ENCODE results near the gene C9orf50.

The C9orf50 gene

GRCh38 chr9:129580211-129580915 is 40.5 kb downstream of the C9orf50 start:
- H3K9me3 ChIP-seq (ENCODE audit: control insufficient read depth, low read length), result no peaks in the 10 kb centered on the region
- H3K4me1 ChIP-seq (ENCODE audit: control insufficient read depth, insufficient read depth, low read length), result peaks cover 6% of the 10 kb centered on the region
- H3K36me3 ChIP-seq (ENCODE audit: control insufficient read depth, insufficient read depth, low read length), result no peaks in the 10 kb centered on the region
- H3K27ac ChIP-seq (ENCODE audit: insufficient read depth, low read depth, low read length, poor library complexity, severe bottlenecking), result no peak overlapping the region
- no peak overlapping the region for H3K4me3 ChIP-seq (ENCODE audit: insufficient read depth, low read depth, low read length)
- WGBS, 2 experiments, result 90 to 92% methylated on average over 11 of the region's 11 CpGs
- H3K27me3 ChIP-seq (ENCODE audit: control insufficient read depth, insufficient read depth, low read length, poor library complexity, severe bottlenecking), result no peaks in the 10 kb centered on the region

- Histone ChIP-seq H3K27me3 (ENCODE audit: control insufficient read depth, insufficient read depth, low read length, poor library complexity, severe bottlenecking) (no peaks in the 10 kb centered on the region), H3K9me3 (ENCODE audit: control insufficient read depth, low read length) (no peaks in the 10 kb centered on the region), H3K4me1 (ENCODE audit: control insufficient read depth, insufficient read depth, low read length) (peaks cover 6% of the 10 kb centered on the region), H3K4me3 (ENCODE audit: insufficient read depth, low read depth, low read length) (no peak overlapping the region), H3K27ac (ENCODE audit: insufficient read depth, low read depth, low read length, poor library complexity, severe bottlenecking) (no peak overlapping the region), H3K36me3 (ENCODE audit: control insufficient read depth, insufficient read depth, low read length) (no peaks in the 10 kb centered on the region)
- 92 to 93% methylated on average over 3 of the region's 3 CpGs for WGBS, 2 experiments
These were observed 41.6 kb downstream of the C9orf50 start for GRCh38 chr9:129579294-129579693.

- H3K9me3 ChIP-seq (ENCODE audit: control insufficient read depth, low read length), result no peaks in the 10 kb centered on the region
- no peak overlapping the region for H3K27ac ChIP-seq (ENCODE audit: insufficient read depth, low read depth, low read length, poor library complexity, severe bottlenecking)
- H3K4me1 ChIP-seq (ENCODE audit: control insufficient read depth, insufficient read depth, low read length), result peaks cover 6% of the 10 kb centered on the region
- WGBS, 2 experiments, result 90 to 92% methylated on average over 34 of the region's 34 CpGs
- H3K36me3 ChIP-seq (ENCODE audit: control insufficient read depth, insufficient read depth, low read length), result no peaks in the 10 kb centered on the region
- H3K27me3 ChIP-seq (ENCODE audit: control insufficient read depth, insufficient read depth, low read length, poor library complexity, severe bottlenecking), result no peaks in the 10 kb centered on the region
- H3K4me3 ChIP-seq (ENCODE audit: insufficient read depth, low read depth, low read length), result no peak overlapping the region
These were observed 44.1 kb downstream of the C9orf50 start for GRCh38 chr9:129576546-129577543.

GRCh38 chr9:129575818-129576217 is 45.1 kb downstream of the C9orf50 start:
- WGBS, 2 experiments, result 77 to 78% methylated on average over 9 of the region's 9 CpGs
- Histone ChIP-seq H3K4me1 (ENCODE audit: control insufficient read depth, insufficient read depth, low read length) (peaks cover 10% of the 10 kb centered on the region), H3K27ac (ENCODE audit: insufficient read depth, low read depth, low read length, poor library complexity, severe bottlenecking) (no peak overlapping the region), H3K36me3 (ENCODE audit: control insufficient read depth, insufficient read depth, low read length) (no peaks in the 10 kb centered on the region), H3K27me3 (ENCODE audit: control insufficient read depth, insufficient read depth, low read length, poor library complexity, severe bottlenecking) (no peaks in the 10 kb centered on the region), H3K4me3 (ENCODE audit: insufficient read depth, low read depth, low read length) (no peak overlapping the region), H3K9me3 (ENCODE audit: control insufficient read depth, low read length) (no peaks in the 10 kb centered on the region)

- 93 to 95% methylated on average over 13 of the region's 13 CpGs for WGBS, 2 experiments
- Histone ChIP-seq H3K27ac (ENCODE audit: insufficient read depth, low read depth, low read length, poor library complexity, severe bottlenecking) (no peak overlapping the region), H3K9me3 (ENCODE audit: control insufficient read depth, low read length) (no peaks in the 10 kb centered on the region)
These were observed 45.9 kb downstream of the C9orf50 start for GRCh38 chr9:129574911-129575585.

GRCh38 chr9:129573977-129574376 is 46.9 kb downstream of the C9orf50 start:
- Histone ChIP-seq H3K27ac (ENCODE audit: insufficient read depth, low read depth, low read length, poor library complexity, severe bottlenecking) (no peak overlapping the region), H3K9me3 (ENCODE audit: control insufficient read depth, low read length) (no peaks in the 10 kb centered on the region), H3K27me3 (ENCODE audit: control insufficient read depth, insufficient read depth, low read length, poor library complexity, severe bottlenecking) (no peaks in the 10 kb centered on the region), H3K4me3 (ENCODE audit: insufficient read depth, low read depth, low read length) (no peak overlapping the region), H3K36me3 (ENCODE audit: control insufficient read depth, insufficient read depth, low read length) (no peaks in the 10 kb centered on the region), H3K4me1 (ENCODE audit: control insufficient read depth, insufficient read depth, low read length) (peaks cover 27% of the 10 kb centered on the region)
- 94 to 97% methylated on average over 5 of the region's 5 CpGs for WGBS, 2 experiments

More at GRCh38 chr9:129574911-129575585, 45.9 kb downstream of the C9orf50 start:
- no peaks in the 10 kb centered on the region for H3K27me3 ChIP-seq (ENCODE audit: control insufficient read depth, insufficient read depth, low read length, poor library complexity, severe bottlenecking)
- H3K4me1 ChIP-seq (ENCODE audit: control insufficient read depth, insufficient read depth, low read length), result peaks cover 18% of the 10 kb centered on the region
- no peak overlapping the region for H3K4me3 ChIP-seq (ENCODE audit: insufficient read depth, low read depth, low read length)
- H3K36me3 ChIP-seq (ENCODE audit: control insufficient read depth, insufficient read depth, low read length), result no peaks in the 10 kb centered on the region

GRCh38 chr9:129572517-129572916 is 48.4 kb downstream of the C9orf50 start:
- 76% methylated on average over 10 of the region's 10 CpGs for WGBS, 2 experiments
- no peaks in the 10 kb centered on the region for H3K27me3 ChIP-seq (ENCODE audit: control insufficient read depth, insufficient read depth, low read length, poor library complexity, severe bottlenecking)
- H3K4me3 ChIP-seq (ENCODE audit: insufficient read depth, low read depth, low read length), result no peak overlapping the region
- no peaks in the 10 kb centered on the region for H3K9me3 ChIP-seq (ENCODE audit: control insufficient read depth, low read length)
- H3K36me3 ChIP-seq (ENCODE audit: control insufficient read depth, insufficient read depth, low read length), result no peaks in the 10 kb centered on the region
- no peak overlapping the region for H3K27ac ChIP-seq (ENCODE audit: insufficient read depth, low read depth, low read length, poor library complexity, severe bottlenecking)
- peaks cover 25% of the 10 kb centered on the region for H3K4me1 ChIP-seq (ENCODE audit: control insufficient read depth, insufficient read depth, low read length)

GRCh38 chr9:129572052-129572425 is 48.9 kb downstream of the C9orf50 start:
- H3K27ac ChIP-seq (ENCODE audit: insufficient read depth, low read depth, low read length, poor library complexity, severe bottlenecking), result no peak overlapping the region
- no peaks in the 10 kb centered on the region for H3K36me3 ChIP-seq (ENCODE audit: control insufficient read depth, insufficient read depth, low read length)
- H3K9me3 ChIP-seq (ENCODE audit: control insufficient read depth, low read length), result no peaks in the 10 kb centered on the region
- WGBS, 2 experiments, result 96% methylated on average over 7 of the region's 7 CpGs
- H3K4me1 ChIP-seq (ENCODE audit: control insufficient read depth, insufficient read depth, low read length), result peaks cover 29% of the 10 kb centered on the region
- no peak overlapping the region for H3K4me3 ChIP-seq (ENCODE audit: insufficient read depth, low read depth, low read length)
- no peaks in the 10 kb centered on the region for H3K27me3 ChIP-seq (ENCODE audit: control insufficient read depth, insufficient read depth, low read length, poor library complexity, severe bottlenecking)

- Histone ChIP-seq H3K36me3 (ENCODE audit: control insufficient read depth, insufficient read depth, low read length) (no peaks in the 10 kb centered on the region), H3K27ac (ENCODE audit: insufficient read depth, low read depth, low read length, poor library complexity, severe bottlenecking) (no peak overlapping the region), H3K27me3 (ENCODE audit: control insufficient read depth, insufficient read depth, low read length, poor library complexity, severe bottlenecking) (no peaks in the 10 kb centered on the region), H3K9me3 (ENCODE audit: control insufficient read depth, low read length) (no peaks in the 10 kb centered on the region), H3K4me3 (ENCODE audit: insufficient read depth, low read depth, low read length) (no peak overlapping the region), H3K4me1 (ENCODE audit: control insufficient read depth, insufficient read depth, low read length) (peaks cover 29% of the 10 kb centered on the region)
- 93% methylated on average over 13 of the region's 13 CpGs for WGBS, 2 experiments
These were observed 49.4 kb downstream of the C9orf50 start for GRCh38 chr9:129571298-129572051.
